Mammary epithelial cell (primary cell): Measurements from ENCODE around the gene MST1R.

Experiments
- EZH2 ChIP-seq: IDR thresholded peaks from 2 replicates; pipeline ENCODE4 v1.6.1; 2012; ENCODE audit warnings: low read length, inconsistent platforms, borderline replicate concordance
- TF ChIP-seq, protein P1 (sequence below), 2 donors: IDR thresholded peaks in 1 of 2; conservative IDR thresholded peaks in 1 of 2; 2 replicates each; pipeline ENCODE4 v1.5.1; 2011 to 2012; ENCODE audit warnings: inconsistent platforms in 2 of 2, low read length in 2 of 2, mild to moderate bottlenecking in 2 of 2, control low read depth in 1 of 2, low read depth in 1 of 2; ENCODE audit not compliant: insufficient read depth in 1 of 2; ENCODE audit errors: extremely low read depth in 1 of 2

DNA sequence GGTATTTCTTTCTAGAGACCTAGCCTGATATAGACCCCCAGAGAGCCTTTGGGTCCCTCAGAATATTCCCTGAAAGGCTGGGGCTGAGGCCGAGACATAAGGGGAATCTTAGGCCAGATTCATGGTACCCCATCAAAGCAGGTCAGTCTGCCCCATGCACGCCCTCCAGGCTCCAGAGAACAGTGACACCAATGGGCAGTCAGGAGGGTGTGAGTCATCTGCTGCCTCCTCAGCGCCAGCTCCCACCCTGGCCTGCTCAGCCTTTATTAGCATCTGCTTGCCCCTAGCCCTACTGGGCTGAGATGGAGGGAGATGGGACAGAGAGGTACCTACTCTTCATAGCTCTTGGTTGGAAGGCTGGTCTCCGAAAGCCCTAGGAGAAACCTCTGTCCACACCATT lies 19.7 kb downstream of the MST1R start:
- TF ChIP-seq, protein P1, sequence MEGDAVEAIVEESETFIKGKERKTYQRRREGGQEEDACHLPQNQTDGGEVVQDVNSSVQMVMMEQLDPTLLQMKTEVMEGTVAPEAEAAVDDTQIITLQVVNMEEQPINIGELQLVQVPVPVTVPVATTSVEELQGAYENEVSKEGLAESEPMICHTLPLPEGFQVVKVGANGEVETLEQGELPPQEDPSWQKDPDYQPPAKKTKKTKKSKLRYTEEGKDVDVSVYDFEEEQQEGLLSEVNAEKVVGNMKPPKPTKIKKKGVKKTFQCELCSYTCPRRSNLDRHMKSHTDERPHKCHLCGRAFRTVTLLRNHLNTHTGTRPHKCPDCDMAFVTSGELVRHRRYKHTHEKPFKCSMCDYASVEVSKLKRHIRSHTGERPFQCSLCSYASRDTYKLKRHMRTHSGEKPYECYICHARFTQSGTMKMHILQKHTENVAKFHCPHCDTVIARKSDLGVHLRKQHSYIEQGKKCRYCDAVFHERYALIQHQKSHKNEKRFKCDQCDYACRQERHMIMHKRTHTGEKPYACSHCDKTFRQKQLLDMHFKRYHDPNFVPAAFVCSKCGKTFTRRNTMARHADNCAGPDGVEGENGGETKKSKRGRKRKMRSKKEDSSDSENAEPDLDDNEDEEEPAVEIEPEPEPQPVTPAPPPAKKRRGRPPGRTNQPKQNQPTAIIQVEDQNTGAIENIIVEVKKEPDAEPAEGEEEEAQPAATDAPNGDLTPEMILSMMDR (conservative IDR thresholded peaks at IDR 0.05 in 1 of 2, IDR thresholded peaks at IDR 0.05 in 1 of 2; ENCODE audit: extremely low read depth in 1 of 2, insufficient read depth in 1 of 2, low read depth in 1 of 2, low read length in 2 of 2), result no peak
- no peak for TF ChIP-seq EZH2
